Measurements from ENCODE around the gene FCMR. TPM values are rescaled to one million over a fixed set of nuclear protein-coding genes. Genes with fewer than 3 reads are reported as not detected.

The FCMR gene
- total and polyA plus RNA-seq, 2 experiments from 2014 or later = 0.84 TPM; not detected in 1

DNA sequence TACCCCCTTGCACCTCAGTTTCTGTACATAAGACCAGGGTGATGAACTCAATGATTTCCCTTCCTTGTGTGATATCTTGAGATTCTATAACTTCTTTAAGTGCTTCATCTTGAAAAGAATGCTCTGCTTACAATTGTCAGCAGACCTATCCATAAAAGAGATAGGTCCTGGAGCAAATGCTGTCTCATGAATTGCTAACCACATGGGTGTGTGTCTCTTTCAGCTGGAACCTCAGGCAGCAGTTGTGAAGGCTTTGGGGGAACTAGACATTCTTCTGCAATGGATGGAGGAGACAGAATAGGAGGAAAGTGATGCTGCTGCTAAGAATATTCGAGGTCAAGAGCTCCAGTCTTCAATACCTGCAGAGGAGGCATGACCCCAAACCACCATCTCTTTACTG lies 53.5 kb downstream of the FCMR start:
- Mint-ChIP-seq H3K9me3 (no peaks in the 10 kb centered on the region), H3K4me3 (no peak overlapping the region), H3K27me3 (ENCODE audit: insufficient read depth, low read depth, poor library complexity) (peaks cover 5% of the 10 kb centered on the region), H3K4me1 (no peaks in the 10 kb centered on the region), H3K27ac (no peak overlapping the region), H3K36me3 (ENCODE audit: low read depth) (no peaks in the 10 kb centered on the region)
- TF ChIP-seq NANOG (IDR thresholded peaks at IDR 0.05; ENCODE audit: borderline replicate concordance) = no peak
- no peak for TF ChIP-seq EZH2 (IDR thresholded peaks at IDR 0.05; ENCODE audit: low read depth, unreplicated experiment)
- Histone ChIP-seq H3K4me2 (no peak overlapping the region), H3F3A (replicated peaks; ENCODE audit: low read depth) (no peaks in the 10 kb centered on the region), H3K4me3 (no peak overlapping the region), H3K36me3 (ENCODE audit: insufficient read depth) (no peaks in the 10 kb centered on the region), H3K27ac (ENCODE audit: low read depth) (no peak overlapping the region), H2AFZ (no peak overlapping the region), H3K79me2 (replicated peaks; ENCODE audit: insufficient read depth) (no peaks in the 10 kb centered on the region), H3K27me3 (ENCODE audit: insufficient read depth) (no peaks in the 10 kb centered on the region), H3K4me1 (ENCODE audit: insufficient read depth) (no peaks in the 10 kb centered on the region), H4K20me1 (replicated peaks; ENCODE audit: insufficient read depth) (no peaks in the 10 kb centered on the region), H3K9me2 (ENCODE audit: insufficient read depth) (0 out of 2 replicates have a peak, but pooled peaks cover 6% of the 10 kb centered on the region)
- DNase-seq (ENCODE audit: low spot score) = no peak
- no peak for ATAC-seq

DNA sequence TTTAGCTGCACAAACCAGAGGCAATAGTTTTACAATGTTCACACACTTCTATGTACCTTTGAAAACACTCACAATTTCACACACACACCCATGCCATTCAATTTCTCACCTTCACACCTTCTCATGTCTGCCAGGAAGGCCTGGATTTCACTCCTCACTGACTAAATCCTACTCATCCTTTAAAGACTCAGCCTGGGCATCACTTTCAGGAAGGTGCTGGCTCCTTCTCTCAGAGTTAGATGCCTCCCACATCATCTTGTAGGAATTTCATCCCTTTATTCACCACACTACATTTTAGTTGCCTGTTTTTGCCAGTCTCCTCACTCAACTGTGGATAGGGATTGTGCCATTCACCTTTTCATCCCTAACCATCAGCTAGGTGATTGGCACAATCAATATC lies 54.0 kb downstream of the FCMR start:
- Mint-ChIP-seq H3K27me3 (ENCODE audit: insufficient read depth, low read depth, poor library complexity) (peaks cover 5% of the 10 kb centered on the region), H3K4me3 (no peak overlapping the region), H3K27ac (no peak overlapping the region), H3K4me1 (no peaks in the 10 kb centered on the region), H3K36me3 (ENCODE audit: low read depth) (no peaks in the 10 kb centered on the region), H3K9me3 (no peaks in the 10 kb centered on the region)
- no peaks in the 10 kb centered on the region for H3F3A ChIP-seq (replicated peaks; ENCODE audit: low read depth)
- DNase-seq (ENCODE audit: low spot score) (no peak), ATAC-seq (no peak)
- H3K36me3 ChIP-seq (ENCODE audit: insufficient read depth) = no peaks in the 10 kb centered on the region
- H3K4me1 ChIP-seq (ENCODE audit: insufficient read depth) = no peaks in the 10 kb centered on the region
- no peaks in the 10 kb centered on the region for H3K79me2 ChIP-seq (replicated peaks; ENCODE audit: insufficient read depth)
- no peak overlapping the region for H3K27ac ChIP-seq (ENCODE audit: low read depth)
- no peaks in the 10 kb centered on the region for H3K27me3 ChIP-seq (ENCODE audit: insufficient read depth)
- H3K9me2 ChIP-seq (ENCODE audit: insufficient read depth) = peaks cover 3% of the 10 kb centered on the region; the same call in 1 of the 2 replicates
- no peak overlapping the region for H2AFZ ChIP-seq
- H3K4me2 ChIP-seq = no peak overlapping the region
- no peaks in the 10 kb centered on the region for H4K20me1 ChIP-seq (replicated peaks; ENCODE audit: insufficient read depth)
- H3K4me3 ChIP-seq = no peak overlapping the region
- TF ChIP-seq EZH2phosphoT487 (IDR thresholded peaks at IDR 0.05; ENCODE audit: unreplicated experiment) (no peak), ZNF114 (CRISPR knock-in tag; IDR thresholded peaks at IDR 0.05) (no peak), STAT1 (IDR thresholded peaks at IDR 0.05; ENCODE audit: unreplicated experiment) (no peak), EZH2 (IDR thresholded peaks at IDR 0.05; ENCODE audit: low read depth, unreplicated experiment) (no peak), CREB1 (CRISPR knock-in tag; IDR thresholded peaks at IDR 0.05; ENCODE audit: low read depth) (no peak), NANOG (IDR thresholded peaks at IDR 0.05; ENCODE audit: borderline replicate concordance) (no peak), ZNF331 (CRISPR knock-in tag; IDR thresholded peaks at IDR 0.05; ENCODE audit: low read depth) (no peak), JUNB (IDR thresholded peaks at IDR 0.05; ENCODE audit: unreplicated experiment) (no peak), POLR2AphosphoS5 (IDR thresholded peaks at IDR 0.05; ENCODE audit: low read depth) (no peak)
- TF ChIP-seq, protein P1, sequence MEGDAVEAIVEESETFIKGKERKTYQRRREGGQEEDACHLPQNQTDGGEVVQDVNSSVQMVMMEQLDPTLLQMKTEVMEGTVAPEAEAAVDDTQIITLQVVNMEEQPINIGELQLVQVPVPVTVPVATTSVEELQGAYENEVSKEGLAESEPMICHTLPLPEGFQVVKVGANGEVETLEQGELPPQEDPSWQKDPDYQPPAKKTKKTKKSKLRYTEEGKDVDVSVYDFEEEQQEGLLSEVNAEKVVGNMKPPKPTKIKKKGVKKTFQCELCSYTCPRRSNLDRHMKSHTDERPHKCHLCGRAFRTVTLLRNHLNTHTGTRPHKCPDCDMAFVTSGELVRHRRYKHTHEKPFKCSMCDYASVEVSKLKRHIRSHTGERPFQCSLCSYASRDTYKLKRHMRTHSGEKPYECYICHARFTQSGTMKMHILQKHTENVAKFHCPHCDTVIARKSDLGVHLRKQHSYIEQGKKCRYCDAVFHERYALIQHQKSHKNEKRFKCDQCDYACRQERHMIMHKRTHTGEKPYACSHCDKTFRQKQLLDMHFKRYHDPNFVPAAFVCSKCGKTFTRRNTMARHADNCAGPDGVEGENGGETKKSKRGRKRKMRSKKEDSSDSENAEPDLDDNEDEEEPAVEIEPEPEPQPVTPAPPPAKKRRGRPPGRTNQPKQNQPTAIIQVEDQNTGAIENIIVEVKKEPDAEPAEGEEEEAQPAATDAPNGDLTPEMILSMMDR (conservative IDR thresholded peaks at IDR 0.05; ENCODE audit: low read depth in 2 of 2) = no peak
- TF ChIP-seq, protein P2, sequence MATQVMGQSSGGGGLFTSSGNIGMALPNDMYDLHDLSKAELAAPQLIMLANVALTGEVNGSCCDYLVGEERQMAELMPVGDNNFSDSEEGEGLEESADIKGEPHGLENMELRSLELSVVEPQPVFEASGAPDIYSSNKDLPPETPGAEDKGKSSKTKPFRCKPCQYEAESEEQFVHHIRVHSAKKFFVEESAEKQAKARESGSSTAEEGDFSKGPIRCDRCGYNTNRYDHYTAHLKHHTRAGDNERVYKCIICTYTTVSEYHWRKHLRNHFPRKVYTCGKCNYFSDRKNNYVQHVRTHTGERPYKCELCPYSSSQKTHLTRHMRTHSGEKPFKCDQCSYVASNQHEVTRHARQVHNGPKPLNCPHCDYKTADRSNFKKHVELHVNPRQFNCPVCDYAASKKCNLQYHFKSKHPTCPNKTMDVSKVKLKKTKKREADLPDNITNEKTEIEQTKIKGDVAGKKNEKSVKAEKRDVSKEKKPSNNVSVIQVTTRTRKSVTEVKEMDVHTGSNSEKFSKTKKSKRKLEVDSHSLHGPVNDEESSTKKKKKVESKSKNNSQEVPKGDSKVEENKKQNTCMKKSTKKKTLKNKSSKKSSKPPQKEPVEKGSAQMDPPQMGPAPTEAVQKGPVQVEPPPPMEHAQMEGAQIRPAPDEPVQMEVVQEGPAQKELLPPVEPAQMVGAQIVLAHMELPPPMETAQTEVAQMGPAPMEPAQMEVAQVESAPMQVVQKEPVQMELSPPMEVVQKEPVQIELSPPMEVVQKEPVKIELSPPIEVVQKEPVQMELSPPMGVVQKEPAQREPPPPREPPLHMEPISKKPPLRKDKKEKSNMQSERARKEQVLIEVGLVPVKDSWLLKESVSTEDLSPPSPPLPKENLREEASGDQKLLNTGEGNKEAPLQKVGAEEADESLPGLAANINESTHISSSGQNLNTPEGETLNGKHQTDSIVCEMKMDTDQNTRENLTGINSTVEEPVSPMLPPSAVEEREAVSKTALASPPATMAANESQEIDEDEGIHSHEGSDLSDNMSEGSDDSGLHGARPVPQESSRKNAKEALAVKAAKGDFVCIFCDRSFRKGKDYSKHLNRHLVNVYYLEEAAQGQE (IDR thresholded peaks at IDR 0.05; ENCODE audit: unreplicated experiment) = no peak
